GM06990 (cell line): Measurements from ENCODE around the gene TBC1D22A.

Experiments
- DNase-seq: peaks from one replicate; pipeline ENCODE4 v3.0.0-alpha.2; 2011; ENCODE audit not compliant: insufficient read length; ENCODE audit errors: extremely low read depth
- H3K27me3 ChIP-seq: replicated peaks from 2 replicates; pipeline ENCODE4 v1.6.0; 2011; ENCODE audit warnings: low read length; ENCODE audit not compliant: control insufficient read depth, insufficient read depth
- H3K36me3 ChIP-seq: 2 replicates; pipeline ENCODE4 v1.5.1; 2011; ENCODE audit warnings: low read length; ENCODE audit not compliant: control insufficient read depth, insufficient read depth
- H3K4me3 ChIP-seq: replicated peaks from 2 replicates; pipeline ENCODE4 v1.5.1; 2011; ENCODE audit warnings: low read depth, mild to moderate bottlenecking, control low read depth, low read length
- CTCF ChIP-seq: IDR thresholded peaks from 2 replicates; pipeline ENCODE4 v1.5.1; 2011; ENCODE audit warnings: low read length, control low read depth, mild to moderate bottlenecking, inconsistent platforms; ENCODE audit not compliant: insufficient read depth, poor library complexity, severe bottlenecking

The TBC1D22A gene

GRCh38 chr22:46936378-46936903 lies 174.0 kb downstream of the TBC1D22A start:
- H3K27me3 ChIP-seq: no peaks in the 10 kb centered on the region
- no peak for TF ChIP-seq CTCF
- peaks cover 2% of the 10 kb centered on the region for H3K36me3 ChIP-seq
- DNase-seq: no peak
- H3K4me3 ChIP-seq: no peak overlapping the region

GRCh38 chr22:46937185-46937584 lies 174.7 kb downstream of the TBC1D22A start:
- TF ChIP-seq CTCF: no peak
- peaks cover 2% of the 10 kb centered on the region for H3K36me3 ChIP-seq

GRCh38 chr22:46937939-46938338 lies 175.5 kb downstream of the TBC1D22A start:
- Histone ChIP-seq H3K36me3 (peaks cover 4% of the 10 kb centered on the region), H3K4me3 (no peak overlapping the region), H3K27me3 (no peaks in the 10 kb centered on the region)
- no peak for TF ChIP-seq CTCF
- DNase-seq: no peak

More at GRCh38 chr22:46937185-46937584, 174.7 kb downstream of the TBC1D22A start:
- no peak overlapping the region for H3K4me3 ChIP-seq
- DNase-seq: no peak
- no peaks in the 10 kb centered on the region for H3K27me3 ChIP-seq

- no peak for DNase-seq
- Histone ChIP-seq H3K36me3 (peaks cover 7% of the 10 kb centered on the region), H3K27me3 (no peaks in the 10 kb centered on the region), H3K4me3 (no peak overlapping the region)
- TF ChIP-seq CTCF: no peak
Measured at GRCh38 chr22:46941968-46942798, 179.7 kb downstream of the TBC1D22A start.

- no peak for DNase-seq
- H3K27me3 ChIP-seq: no peaks in the 10 kb centered on the region
- no peak for TF ChIP-seq CTCF
- no peak overlapping the region for H3K4me3 ChIP-seq
- H3K36me3 ChIP-seq: peaks cover 6% of the 10 kb centered on the region
Measured at GRCh38 chr22:46942799-46943785, 180.6 kb downstream of the TBC1D22A start.
